HG03521 (cell line): ENCODE data around the gene CROCC2.

ENCODE experiments used
- ATAC-seq: cut with Tn5 transposase; IDR thresholded peaks from one replicate; pipeline ENCODE4 v1.9.1; 2021; ENCODE audit warnings: mild to moderate bottlenecking, moderate library complexity; ENCODE audit not compliant: unreplicated experiment

Gene CROCC2

GRCh38 chr2:240996161-240996833 is 90.2 kb downstream of the CROCC2 start:
- ATAC-seq, result no peak

GRCh38 chr2:240996834-240997140 is 90.7 kb downstream of the CROCC2 start:
- no peak for ATAC-seq

- ATAC-seq, result no peak
Measured at GRCh38 chr2:240997141-240997855, 91.2 kb downstream of the CROCC2 start.

GRCh38 chr2:240997856-240998705 is 91.9 kb downstream of the CROCC2 start, which contains the start of gene SNED1:
Gene SNED1, plus strand, starts transcription at chr2:240998618. Its CDS starts 220 bp downstream, at chr2:240998838.
- no peak for ATAC-seq

GRCh38 chr2:240998706-240998994 is 92.5 kb downstream of the CROCC2 start:
- ATAC-seq, result no peak

GRCh38 chr2:240998995-240999791 is 93.1 kb downstream of the CROCC2 start:
- ATAC-seq, result no peak

- ATAC-seq, result no peak
Measured at GRCh38 chr2:240999873-241000541, 93.9 kb downstream of the CROCC2 start.

GRCh38 chr2:241000831-241001321 is 94.7 kb downstream of the CROCC2 start:
- no peak for ATAC-seq

- no peak for ATAC-seq
Measured at GRCh38 chr2:241001413-241002274, 95.5 kb downstream of the CROCC2 start.

GRCh38 chr2:241002275-241003046 is 96.3 kb downstream of the CROCC2 start:
- no peak for ATAC-seq

GRCh38 chr2:241003047-241003360 is 96.9 kb downstream of the CROCC2 start:
- no peak for ATAC-seq

GRCh38 chr2:241003369-241003768 is 97.2 kb downstream of the CROCC2 start:
- no peak for ATAC-seq

- ATAC-seq, result no peak
Measured at GRCh38 chr2:241003830-241004564, 97.9 kb downstream of the CROCC2 start.

GRCh38 chr2:241005569-241005968 is 99.4 kb downstream of the CROCC2 start:
- no peak for ATAC-seq

GRCh38 chr2:241006412-241006811 is 100.3 kb downstream of the CROCC2 start:
- ATAC-seq, result no peak

- ATAC-seq, result no peak
Measured at GRCh38 chr2:241007111-241007510, 101.0 kb downstream of the CROCC2 start.

- ATAC-seq, result no peak
Measured at GRCh38 chr2:241007880-241008710, 102.0 kb downstream of the CROCC2 start.
